Germinal center (tissue), 1 donor: ENCODE results near the gene PCIF1.
"Not testable (repeated sequence)": the region's sequence is repeated elsewhere in the genome, so short reads cannot be mapped to it uniquely, and the experiment has no call there.

ENCODE experiments used
- DNase-seq: peaks from one replicate; pipeline ENCODE4 v3.0.0; 2012; ENCODE audit warnings: mixed read lengths, low spot score

The PCIF1 gene

DNA sequence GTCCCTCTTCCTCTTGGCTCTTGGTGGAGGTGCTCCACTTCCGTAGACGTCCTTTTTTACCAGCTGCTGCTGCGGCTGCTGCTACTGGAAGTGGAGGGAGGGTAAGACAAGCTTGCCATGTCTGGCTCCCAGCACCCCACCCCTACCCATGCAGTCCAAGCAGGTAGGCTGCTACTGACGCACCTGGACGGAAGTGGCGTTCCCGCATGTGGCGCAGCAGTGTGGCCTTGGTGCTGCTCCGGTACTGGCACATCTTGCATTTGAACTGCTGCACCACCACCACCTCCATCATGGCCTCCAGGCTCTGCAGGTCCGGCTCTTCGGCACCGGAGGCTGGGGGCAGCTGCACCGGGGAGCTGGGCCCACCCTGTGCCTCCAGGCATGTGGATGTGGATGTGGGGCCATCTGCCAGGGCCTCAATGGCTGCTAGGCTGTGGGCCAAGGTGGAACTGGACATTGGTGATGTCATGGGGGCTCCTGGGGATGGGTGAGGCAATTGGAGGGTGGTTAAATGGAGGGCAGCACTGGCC lies 33.1 kb downstream of the PCIF1 start:
- no peak for DNase-seq

DNA sequence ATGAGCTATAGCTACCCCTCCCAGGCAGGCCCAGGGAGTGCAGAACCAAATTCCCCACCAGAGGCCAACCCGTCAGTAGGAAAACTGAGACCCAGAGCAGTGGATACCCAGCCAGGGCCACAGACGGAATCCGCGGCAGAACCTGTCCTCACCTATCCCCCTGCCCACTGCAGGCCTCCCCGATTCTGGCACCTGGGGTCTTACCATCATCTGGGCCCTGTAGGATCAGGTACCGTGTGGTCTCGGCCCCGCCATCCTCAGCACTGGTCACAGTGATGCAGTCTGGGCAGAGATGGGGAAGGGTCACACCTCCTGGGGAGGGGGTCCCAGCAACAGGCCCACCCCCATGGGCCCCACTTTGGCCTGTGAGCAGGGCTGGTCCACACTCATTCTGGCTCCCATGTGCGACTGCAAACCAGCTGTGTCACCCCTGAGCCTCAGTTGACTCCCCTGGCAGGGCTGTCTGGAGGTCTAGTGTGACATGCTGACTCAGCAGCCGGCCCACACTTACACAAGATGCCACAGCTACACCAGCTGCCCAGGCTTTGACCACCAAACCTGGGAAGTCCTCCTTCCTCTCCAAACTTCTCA lies 33.7 kb downstream of the PCIF1 start:
- no peak for DNase-seq

DNA sequence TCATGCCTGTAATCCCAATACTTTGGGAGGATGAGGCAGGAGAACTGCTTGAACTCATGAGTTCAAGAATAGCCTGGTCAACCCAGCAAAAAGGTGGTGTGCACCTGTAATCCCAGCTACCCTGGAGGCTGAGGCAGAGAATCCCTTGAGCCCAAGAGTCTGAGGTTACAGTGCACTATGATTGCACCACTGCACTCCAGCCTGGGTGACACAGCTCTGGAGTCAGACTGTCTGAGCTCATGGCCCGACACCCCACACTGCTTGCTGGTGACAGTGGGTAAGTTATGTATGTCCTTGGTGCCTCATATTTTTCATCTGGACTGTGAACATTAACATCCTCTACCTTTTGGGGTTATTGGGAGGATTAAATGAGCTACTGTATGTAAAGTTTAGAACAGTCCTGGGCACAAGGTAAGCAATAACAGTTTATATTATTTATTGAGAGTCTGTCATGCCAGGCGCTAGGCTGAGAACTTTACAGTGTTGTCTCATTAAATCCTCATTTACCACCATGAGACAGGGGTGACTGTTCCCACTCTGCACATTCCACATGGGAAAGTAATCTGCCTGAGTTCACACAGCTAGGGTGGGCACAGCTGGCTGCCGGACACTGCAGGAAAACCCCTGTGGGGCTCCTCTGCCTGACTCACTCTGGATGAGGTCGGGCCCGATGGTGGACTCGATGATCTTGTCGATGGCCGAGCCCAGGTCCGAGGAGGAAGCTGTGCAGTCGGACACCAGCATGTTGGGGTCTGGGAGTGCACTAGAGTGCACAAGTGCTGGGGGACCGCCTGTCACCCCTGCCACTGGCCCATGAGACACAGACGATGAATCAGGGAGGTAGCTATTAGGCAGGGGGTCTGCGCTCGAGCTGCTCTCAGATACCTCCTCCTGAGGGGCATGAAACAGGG lies 34.6 kb downstream of the PCIF1 start:
- no peak for DNase-seq

DNA sequence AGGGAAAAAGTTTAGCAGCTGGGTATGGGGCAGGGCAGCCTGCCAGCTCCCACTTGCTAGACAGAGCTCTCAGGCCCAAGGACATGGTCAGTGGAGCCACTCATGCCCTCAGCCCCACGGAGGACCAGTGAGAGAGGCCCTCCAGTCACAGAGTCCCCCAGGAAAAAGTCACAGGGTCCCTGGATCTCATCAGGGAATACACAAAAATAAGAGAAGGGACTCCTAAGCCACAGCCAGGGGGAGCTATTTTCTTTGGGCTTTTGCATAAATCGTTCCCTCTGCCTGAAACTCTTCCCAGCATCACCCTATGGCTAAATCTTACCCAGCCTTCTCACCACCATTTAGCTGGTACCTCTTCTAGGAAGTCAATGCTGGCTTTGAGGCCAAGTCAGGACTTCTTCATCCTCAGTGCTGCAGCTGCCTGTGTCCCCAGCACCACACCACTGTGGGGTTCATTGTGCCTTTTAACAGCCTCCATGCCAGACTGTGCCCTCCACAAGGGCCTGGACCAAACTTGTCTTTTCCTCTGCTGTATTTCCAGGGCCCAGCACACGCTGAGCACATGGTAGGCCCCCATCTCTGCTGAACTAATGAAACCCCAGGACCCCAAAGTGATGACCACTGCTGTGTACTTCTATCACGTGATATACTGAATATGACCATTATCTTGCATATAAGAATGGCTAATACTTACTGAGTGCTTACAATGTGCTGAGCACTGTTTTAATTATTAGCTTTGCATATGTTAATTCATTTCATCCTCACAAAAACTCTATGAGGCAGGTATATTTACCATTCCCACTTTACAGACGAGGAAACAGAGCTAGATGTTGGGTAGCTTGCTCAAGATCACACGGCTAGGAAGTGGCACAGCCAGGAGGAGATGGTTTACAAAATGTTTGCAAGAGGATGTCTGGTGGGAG lies 35.5 kb downstream of the PCIF1 start:
- peak; percentile 32 for DNase-seq

DNA sequence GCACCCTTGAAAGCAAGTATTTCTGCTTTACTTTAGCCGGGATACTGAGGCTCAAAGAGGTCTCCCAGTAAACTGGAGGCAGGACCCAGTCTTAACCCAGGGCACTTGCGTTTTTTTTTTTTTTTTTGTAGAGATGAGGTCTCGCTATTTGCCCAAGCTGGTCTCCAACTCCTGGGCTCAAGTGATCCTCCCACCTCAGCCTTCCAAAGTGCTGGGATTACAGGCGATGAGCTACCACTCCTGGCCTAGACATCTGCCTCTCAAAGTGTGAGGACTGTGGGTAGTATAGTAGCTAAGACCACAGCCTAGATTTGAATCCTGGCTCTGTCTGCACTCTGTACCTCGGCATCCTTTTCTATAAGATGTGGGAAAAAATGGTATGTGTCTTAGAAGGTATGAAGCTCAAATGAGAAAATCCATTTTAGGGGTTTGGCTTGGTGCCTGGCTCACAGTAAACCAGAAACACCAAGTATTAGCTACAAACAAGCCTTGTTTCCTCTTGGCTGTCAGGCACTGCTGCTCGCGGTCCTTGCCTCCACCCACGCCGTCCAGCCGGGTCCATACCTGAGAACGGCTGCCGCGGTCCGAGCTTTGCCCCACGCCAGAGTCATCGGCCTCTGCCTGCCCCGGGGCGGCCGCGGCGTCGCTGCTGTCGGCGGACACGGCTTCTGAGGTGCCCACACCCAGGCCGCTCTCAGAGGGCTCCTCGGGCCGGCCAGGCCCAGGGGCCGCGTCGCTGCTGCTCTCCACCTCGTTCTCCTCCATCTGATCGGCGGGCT lies 36.4 kb downstream of the PCIF1 start:
- DNase-seq: peak; percentile 38

DNA sequence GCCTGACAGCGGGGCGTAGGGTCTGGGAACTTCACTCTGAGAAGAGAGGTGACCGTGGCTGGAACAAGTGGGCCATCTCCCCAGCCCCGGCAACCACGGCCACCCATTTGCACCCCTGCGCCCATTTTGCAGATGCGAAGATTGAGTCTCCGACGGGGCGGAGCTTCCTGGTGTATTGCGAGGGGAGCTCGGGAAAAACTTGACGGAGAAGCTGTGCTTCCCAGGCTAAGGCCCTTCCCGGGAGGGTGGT lies 36.9 kb downstream of the PCIF1 start:
- DNase-seq: no peak

DNA sequence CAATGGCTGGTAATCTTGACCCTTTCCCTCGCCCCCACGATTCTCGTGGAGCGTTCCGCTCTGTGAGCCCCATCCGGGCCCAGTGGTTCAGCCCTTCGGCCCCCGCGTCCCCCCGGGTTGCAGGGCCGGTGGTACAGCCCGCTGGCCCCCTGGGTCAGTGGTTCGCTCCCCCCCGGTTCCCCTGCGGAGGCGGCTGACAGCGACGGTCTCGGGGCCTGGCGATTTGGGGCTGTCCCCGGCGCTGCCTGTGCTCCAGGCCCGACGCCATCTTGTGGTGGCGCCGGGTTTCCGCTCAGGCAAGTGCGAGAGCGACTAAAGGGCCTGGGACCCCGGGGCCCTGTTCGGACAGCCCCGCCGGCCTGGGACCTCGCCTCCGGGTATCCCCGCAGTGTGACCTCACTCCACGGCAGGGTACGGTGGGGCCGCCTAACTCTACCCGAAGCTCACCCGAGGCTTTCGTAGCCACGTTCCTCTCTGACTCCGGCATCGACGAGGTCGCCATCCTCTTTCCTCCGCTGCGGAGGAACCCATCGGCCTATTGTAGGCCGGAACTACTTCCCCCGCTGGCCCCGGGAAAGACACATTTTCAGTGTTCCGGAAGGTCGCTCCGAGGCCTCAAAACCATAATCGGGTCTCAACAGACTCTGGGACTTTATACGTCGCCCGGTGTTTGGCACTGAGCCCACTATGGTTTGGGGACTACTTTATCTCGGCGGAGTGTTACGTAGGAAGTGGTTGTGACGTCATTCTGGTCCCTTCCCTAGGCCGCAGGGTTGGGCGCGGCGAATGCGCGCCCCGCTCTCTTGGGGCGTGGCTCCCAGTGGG lies 37.4 kb downstream of the PCIF1 start, which contains the start of gene ZNF335:
Gene ZNF335, minus strand, starts transcription at position 529 of the 825 bp plus-strand sequence. CDS start 793 bp downstream, outside the sequence.
- DNase-seq: peak; percentile 99

DNA sequence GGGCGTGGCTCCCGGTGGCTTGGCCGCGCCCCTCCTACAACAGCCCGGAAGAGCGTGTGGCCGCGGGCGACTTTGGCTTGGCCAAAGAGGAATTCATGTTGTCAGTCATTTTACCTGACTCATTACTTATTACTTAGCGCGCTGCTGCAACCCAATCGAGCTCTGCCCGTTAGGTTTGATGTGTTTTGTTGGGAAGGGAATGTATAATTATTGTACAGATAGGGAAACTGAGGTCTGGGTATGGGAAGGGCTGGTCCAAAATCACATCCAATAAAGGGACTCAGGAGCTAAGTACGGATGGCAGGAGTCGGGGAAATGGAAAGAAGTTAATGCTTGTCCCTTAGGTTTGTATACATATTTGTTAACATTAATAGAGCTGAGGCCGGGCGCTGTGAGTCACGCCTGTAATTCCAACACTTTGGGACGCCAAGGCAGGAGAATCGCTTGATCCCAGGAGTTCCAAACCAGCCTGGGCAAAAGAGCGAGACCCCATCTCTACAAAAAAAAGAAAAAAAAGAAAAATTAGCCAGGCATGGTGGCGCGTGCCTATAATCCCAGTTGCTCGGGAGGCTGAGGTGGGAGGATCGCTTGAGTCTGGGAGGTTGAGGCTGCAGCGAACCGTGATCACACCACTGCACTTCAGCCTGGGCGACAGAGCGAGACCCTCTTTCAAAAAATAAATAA lies 38.2 kb downstream of the PCIF1 start:
- DNase-seq: no peak

DNA sequence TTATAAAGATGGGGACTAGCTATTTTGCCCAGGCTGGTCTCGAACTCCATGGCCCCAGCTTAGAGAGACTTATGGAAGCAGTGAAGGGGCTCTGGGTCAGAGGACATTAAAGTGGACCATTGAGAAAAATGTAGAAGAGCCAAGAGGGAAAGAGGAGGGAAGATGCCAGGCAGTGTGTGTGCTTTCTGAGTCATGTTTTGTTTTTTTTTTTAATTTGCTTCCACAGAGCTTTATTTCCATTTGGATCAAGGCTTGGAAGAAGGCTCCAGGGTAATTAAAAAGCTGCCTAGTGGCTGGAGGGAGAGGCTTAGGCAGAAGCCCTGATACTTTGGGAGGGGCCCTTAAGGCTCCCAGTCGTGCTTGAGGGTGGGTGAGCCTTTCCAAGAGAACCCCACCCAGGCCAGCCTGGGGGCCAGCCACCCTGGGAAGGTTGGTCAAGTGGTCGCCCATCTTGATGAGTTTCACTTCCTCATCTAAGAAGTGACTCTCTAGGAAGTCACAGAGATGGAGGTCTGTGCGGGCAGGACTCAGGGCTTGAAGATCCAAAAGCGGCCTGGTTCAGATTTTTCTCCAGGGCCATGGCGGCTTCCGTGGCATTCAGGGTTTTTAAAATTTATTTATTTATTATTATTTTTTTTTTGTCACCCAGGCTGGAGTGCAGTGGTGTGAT lies 40.5 kb downstream of the PCIF1 start:
- DNase-seq: no peak

DNA sequence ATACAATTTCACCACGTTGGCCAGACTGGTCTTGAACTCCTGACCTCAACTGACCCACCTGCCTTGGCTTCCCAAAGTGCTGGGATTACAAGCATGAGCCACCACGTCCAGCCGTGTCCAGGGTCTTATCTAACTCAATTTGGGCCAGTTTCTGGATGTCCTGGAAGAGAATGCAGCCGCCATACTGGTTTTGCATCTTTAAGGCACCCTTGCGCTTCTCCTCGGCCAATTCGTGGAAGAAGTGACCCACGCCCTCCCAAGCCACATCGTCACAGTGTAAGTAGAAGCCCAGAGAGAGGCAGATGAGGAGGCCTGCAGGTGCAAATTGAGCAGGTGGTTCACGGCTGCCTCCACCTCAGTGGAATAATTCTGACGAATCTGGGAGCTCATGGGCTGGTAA lies 41.2 kb downstream of the PCIF1 start:
- DNase-seq: no peak

DNA sequence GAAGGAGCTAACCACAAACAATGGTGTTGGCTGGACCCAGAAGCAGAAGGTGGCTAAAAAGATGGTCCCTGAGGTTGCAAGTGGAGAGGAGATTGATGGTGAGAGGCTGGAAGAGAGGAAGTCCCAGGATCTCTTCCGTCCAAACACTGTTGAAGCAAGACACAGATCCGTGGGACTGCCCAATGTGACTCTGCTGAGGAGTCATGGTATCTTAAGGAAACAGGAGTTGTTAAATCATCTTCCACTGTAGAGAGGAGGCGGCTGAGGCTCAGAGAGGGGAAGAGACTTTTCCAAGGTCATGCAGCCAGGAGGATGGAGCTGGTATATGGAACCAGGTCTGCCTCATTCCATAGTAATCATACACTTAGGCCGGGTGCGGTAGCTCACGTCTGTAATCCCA lies 41.6 kb downstream of the PCIF1 start:
- DNase-seq: no peak

DNA sequence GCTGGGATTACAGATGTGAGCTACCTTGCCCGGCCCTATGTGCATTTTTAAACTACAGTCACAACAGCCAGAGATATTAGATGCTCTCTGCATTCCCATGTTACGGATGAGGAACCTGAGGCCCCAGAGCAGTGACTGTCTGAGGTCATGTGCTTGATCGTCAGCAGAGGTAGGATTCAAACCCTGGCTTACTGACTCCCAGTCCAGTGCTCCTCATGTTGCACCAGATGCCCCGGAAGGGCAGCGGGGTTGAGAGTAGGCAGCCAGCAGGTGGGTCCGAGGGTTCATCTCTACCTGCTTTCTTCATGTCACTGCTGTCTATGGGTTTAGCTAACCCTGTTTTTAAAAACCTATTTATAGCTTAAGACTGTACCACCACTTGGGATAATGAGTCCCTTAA lies 46.8 kb downstream of the PCIF1 start:
- DNase-seq: no peak

DNA sequence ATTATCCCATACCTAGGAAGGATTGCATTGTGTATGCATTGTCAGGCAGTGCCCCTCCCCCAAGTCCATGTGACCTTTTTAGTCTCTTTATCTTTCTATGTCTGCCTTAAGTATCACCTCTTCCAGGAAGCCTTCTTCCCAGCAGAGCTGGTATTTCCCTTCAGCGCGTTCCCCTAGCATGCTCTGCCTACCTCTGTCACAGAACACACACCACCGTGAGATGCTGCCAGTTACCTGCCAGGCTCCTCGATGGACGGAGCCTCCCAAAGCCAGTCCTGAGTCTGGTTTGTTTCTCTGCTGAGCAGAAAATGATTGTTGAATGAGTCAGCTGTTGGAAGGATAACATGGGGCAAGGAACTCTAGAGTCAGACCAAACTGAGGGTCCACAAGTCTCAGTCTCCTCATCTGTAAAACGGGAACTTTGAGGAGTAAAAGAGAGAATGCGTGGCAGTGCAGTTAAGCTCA lies 48.8 kb downstream of the PCIF1 start:
- DNase-seq: no peak

DNA sequence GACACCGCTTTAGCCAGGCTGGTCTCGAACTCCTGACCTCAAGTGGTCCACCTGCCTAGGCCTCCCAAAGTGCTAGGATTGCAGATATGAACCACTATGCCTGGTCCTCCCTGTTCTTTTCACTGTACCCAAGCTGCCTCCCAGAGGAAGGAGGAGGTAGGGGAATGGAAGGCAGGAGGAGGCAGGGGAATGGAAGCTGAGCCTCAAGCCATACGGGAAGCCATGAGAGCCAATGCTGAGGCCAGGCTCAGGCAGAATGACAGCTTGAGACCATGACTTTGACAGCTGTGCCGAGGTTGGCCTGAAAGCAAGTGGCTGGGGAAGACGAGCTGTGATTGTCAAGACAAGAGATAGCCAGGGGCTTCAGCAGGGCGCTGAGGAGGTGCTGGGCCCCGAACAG lies 51.1 kb downstream of the PCIF1 start:
- no peak for DNase-seq

DNA sequence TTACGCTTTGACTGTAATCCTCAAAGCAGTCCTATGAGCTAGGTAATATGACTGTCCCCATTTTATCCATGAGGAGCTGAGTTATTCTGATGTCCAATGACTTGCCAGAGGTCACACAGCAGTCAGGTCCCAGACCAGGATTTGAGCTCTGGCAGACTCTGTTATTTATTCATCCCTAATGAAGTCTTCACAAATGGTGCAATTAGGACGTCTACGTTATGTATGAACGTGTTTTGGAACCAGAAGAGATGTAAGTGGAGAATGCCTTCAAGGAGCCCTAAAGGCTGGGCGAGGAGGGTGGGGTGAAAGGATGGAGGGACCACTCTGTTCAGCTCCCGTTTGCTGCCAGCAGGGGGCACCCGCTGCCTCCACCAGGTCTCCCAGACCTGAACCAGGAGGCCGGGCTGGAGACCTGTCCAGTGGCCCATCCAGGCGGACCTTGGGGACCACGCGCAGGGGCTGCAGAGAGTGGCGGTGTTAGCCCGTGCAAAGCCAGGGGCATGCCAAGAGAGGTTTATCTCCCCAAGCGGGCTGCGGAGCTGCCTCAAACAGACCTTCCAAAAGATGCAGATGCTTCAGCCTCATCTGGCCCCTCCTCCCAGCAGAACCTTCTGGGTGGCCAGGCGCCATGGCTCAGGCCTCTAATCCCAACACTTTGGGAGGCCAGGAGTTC lies 52.8 kb downstream of the PCIF1 start:
- DNase-seq: peak; percentile 83

DNA sequence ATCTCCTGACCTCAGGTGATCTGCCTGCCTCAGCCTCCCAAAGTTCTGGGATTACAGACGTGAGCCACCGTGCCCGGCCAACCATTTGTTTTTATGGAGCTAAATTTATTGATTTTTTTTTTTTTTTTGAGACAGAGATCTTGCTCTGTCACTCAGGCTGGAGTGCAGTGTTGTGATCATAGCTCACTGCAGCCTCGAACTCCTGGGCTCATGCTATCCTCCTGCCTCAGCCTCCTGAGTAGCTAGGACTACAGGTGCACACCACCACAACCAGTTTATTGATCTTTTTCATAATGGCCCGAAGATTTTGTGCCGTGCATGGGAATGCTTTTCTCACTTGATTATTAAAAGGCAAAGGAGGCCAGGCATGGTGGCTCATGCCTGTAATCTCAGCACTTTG lies 54.3 kb downstream of the PCIF1 start:
- not testable (repeated sequence) for DNase-seq

DNA sequence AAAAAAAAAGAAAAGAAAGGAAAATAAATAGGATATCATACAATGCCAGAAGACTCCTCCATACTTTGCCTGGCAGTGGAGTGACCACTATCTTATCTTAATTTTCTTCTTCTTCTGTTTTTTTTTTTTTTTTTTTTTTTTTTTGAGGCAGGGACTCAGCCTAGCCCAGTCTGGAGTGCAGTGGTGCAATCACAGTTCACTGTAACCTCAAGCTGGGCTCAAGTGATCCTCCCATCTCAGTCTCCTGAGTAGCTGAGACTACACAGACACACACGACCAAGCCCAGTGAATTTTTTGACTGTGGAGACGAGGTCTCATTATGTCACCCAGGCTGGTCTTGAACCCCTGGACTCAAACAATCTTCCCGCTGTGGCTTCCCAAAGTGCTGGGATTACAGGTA lies 57.1 kb downstream of the PCIF1 start:
- no peak for DNase-seq

DNA sequence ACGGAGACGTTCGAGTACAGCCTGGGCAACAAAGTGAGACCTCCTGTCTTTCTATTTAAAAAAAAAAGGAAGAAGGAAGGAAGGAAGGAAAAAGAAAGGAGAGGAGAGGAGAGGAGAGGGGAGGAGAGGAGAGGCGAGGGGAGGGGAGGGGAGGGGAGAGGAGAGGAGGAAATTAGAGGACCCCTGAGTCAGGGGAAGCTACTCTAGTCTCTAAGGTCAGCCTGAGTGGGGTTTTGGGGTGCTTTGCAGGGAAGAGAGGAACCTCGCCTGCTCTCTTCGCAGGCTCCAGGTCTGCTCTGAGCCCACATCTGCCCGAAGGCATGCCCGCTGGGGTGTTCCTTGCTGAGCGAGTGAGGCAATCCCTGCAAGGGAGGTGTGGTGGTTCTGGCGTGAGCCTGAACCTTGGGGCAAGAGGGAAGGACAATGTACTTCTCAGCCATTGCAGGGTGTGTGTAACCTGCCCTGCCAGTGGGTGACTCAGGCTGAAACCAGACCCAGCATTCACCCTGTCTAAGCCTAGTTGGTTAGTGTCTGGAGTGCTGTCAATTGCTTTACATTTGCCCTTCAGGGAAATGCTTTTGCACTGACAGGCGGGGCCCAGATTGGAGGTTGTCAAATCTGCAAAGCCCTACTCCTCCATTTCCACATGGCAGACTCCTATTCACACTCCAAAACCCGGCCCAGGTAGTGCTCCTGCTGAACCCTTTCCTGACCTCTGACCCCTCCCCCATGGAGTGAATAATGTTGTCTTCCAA lies 58.9 kb downstream of the PCIF1 start:
- DNase-seq: no peak
